Prostate gland (tissue), 2 donors: ENCODE measurements around the gene ACBD5.

Experiments used
- POLR2A ChIP-seq: fragments of 450-650 bp; IDR thresholded peaks from one replicate; pipeline ENCODE4 v1.6.1; 2016; ENCODE audit warnings: antibody characterized with exemption, mild to moderate bottlenecking
- TF ChIP-seq, protein P1 (sequence below), 4 experiments: fragments of 200-600 bp in 2 of 4; fragments of 450-650 bp in 2 of 4; sonication (generic) in 2 of 4; IDR thresholded peaks; 1 replicate in 3 of 4; 2 replicates in 1 of 4; pipeline ENCODE4 v1.5.1; 2016 to 2019; ENCODE audit warnings: antibody characterized with exemption in 4 of 4, mild to moderate bottlenecking in 2 of 4, moderate library complexity in 2 of 4

DNA sequence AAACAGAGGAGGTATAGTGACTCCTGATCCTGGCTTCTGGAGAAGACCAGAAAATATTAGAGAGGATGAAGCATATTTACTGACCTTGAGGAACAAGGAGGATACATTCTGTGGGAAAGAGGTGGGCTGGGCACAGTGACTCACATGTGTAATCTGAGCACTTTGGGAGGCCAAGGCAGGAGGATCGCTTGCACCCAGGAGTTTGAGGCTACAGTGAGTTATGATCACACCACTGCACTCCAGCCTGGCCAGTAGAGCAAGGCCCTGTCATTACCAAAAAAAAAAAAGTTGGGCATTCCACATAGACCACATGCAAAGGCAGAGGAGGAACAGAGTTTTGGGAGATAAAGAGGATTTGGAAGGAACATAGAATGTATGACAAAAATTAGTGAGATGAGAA lies 4.4 kb upstream of the ACBD5 start:
- TF ChIP-seq, protein P1, sequence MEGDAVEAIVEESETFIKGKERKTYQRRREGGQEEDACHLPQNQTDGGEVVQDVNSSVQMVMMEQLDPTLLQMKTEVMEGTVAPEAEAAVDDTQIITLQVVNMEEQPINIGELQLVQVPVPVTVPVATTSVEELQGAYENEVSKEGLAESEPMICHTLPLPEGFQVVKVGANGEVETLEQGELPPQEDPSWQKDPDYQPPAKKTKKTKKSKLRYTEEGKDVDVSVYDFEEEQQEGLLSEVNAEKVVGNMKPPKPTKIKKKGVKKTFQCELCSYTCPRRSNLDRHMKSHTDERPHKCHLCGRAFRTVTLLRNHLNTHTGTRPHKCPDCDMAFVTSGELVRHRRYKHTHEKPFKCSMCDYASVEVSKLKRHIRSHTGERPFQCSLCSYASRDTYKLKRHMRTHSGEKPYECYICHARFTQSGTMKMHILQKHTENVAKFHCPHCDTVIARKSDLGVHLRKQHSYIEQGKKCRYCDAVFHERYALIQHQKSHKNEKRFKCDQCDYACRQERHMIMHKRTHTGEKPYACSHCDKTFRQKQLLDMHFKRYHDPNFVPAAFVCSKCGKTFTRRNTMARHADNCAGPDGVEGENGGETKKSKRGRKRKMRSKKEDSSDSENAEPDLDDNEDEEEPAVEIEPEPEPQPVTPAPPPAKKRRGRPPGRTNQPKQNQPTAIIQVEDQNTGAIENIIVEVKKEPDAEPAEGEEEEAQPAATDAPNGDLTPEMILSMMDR (IDR thresholded peaks at IDR 0.05): no peak
- TF ChIP-seq POLR2A: no peak
